GM12892 (cell line): ENCODE data around the gene HHIP.

Source experiments
- POLR2A ChIP-seq: IDR thresholded peaks from 2 replicates; pipeline ENCODE4 v1.6.1; 2011; ENCODE audit warnings: low read depth, low read length, control low read depth
- POLR2AphosphoS5 ChIP-seq: IDR thresholded peaks from 2 replicates; pipeline ENCODE4 v1.6.1; 2011; ENCODE audit warnings: low read depth, low read length, control low read depth
- TAF1 ChIP-seq: IDR thresholded peaks from 2 replicates; pipeline ENCODE4 v1.6.1; 2011; ENCODE audit warnings: low read depth, mild to moderate bottlenecking, control low read depth, low read length, borderline replicate concordance

DNA sequence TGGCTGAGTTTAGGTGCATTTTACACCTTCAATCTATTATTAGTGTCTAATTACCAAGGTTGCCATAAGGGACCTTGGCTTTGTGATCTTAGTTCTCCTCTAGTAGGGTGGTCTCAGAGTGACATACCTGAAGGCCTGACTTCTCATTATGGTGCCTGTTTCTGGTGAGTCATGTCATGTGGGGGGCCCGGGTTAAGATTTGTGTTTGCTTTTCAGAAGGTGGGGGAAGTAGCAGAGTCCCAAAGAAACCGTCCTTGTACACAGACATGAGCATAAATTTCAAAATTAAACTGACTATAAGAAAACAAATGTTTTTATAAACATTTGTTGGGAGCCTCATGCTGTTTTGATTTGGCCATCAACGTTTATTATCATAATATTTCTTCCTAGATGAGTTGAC is 74.5 kb downstream of the HHIP start:
- TF ChIP-seq POLR2A (no peak), POLR2AphosphoS5 (no peak), TAF1 (no peak)
